ENCODE data around the gene SPTY2D1. TPM values are rescaled to one million over a fixed set of nuclear protein-coding genes. Genes with fewer than 3 reads are reported as not detected.
A peak's percentile ranks its signal among the peaks of the same experiment; 100 is the strongest.

SPTY2D1 gene
- total RNA-seq, 2 experiments from 2014 or later = 18.7 to 23.4 TPM

- POLR2A ChIA-PET = interaction anchor here (1.0 to 2.6 kb wide), 4 partner anchors 9 to 204 kb away, joined by 3 to 22 read pairs (median 10); partner anchors contain the start of genes LDHA and SPTY2D1
Observed at GRCh38 chr11:18588297-18589252, 45.6 kb downstream of the SPTY2D1 start, which contains the start of gene UEVLD. Gene UEVLD (minus strand): TSS chr11:18588734. CDS start chr11:18588654, 80 bp downstream.

GRCh38 chr11:18581825-18582224 is 52.3 kb downstream of the SPTY2D1 start:
- Mint-ChIP-seq H3K9me3 (no peaks in the 10 kb centered on the region), H3K4me3 (no peak overlapping the region), H3K27ac (no peak overlapping the region), H3K36me3 (peaks cover 14% of the 10 kb centered on the region), H3K4me1 (ENCODE audit: low read depth) (peaks cover 19% of the 10 kb centered on the region), H3K27me3 (no peaks in the 10 kb centered on the region)
- POLR2A ChIA-PET = no interaction called here
- CTCF ChIA-PET = interaction anchor here (1.2 kb wide), 1 partner anchor 41 kb away, joined by 4 read pairs; no protein-coding TSS in a partner anchor
- no peak for DNase-seq
- intact Hi-C loops (cut with micrococcal nuclease) = no loop called here

More at GRCh38 chr11:18588297-18589252, 45.6 kb downstream of the SPTY2D1 start, which contains the start of gene UEVLD:
- Mint-ChIP-seq H3K4me1 (ENCODE audit: low read depth) (peaks cover 10% of the 10 kb centered on the region), H3K4me3 (no peak within 1 kb of the TSS), H3K27ac (no peak within 1 kb of the TSS), H3K9me3 (no peaks in the 10 kb centered on the region), H3K27me3 (no peaks in the 10 kb centered on the region), H3K36me3 (peaks cover 3% of the 10 kb centered on the region)
- DNase-seq = peak; percentile 81
- intact Hi-C loops (cut with micrococcal nuclease) = loop anchor here (1.0 to 5.0 kb wide), 6 partner anchors 9 to 266 kb away; partner anchors contain the start of genes GTF2H1, HPS5 and SPTY2D1
- CTCF ChIA-PET = interaction anchor here (0.6 to 1.3 kb wide), 9 partner anchors 9 to 344 kb away, joined by 3 to 5 read pairs (median 3); partner anchors contain the start of gene SPTY2D1

GRCh38 chr11:18580113-18580766 is 53.9 kb downstream of the SPTY2D1 start:
- no peak overlapping the region for H3K4me3 Mint-ChIP-seq
- H3K27ac Mint-ChIP-seq = no peak overlapping the region
- DNase-seq = no peak
- ChIA-PET POLR2A (interaction anchor here (1.3 to 1.8 kb wide), 2 partner anchors 8 to 142 kb away, joined by 3 to 12 read pairs; partner anchors contain the start of gene UEVLD), CTCF (interaction anchor here (1.0 to 2.3 kb wide), 7 partner anchors 8 to 465 kb away, joined by 3 to 9 read pairs (median 5); partner anchors contain the start of gene UEVLD)
- H3K27me3 Mint-ChIP-seq = no peaks in the 10 kb centered on the region
- peaks cover 20% of the 10 kb centered on the region for H3K36me3 Mint-ChIP-seq
- intact Hi-C loops (cut with micrococcal nuclease) = no loop called here
- no peaks in the 10 kb centered on the region for H3K9me3 Mint-ChIP-seq
- peaks cover 21% of the 10 kb centered on the region for H3K4me1 Mint-ChIP-seq (ENCODE audit: low read depth)

GRCh38 chr11:18578975-18579598 is 55.1 kb downstream of the SPTY2D1 start:
- H3K4me3 Mint-ChIP-seq = peak overlapping the region; percentile 57
- H3K4me1 Mint-ChIP-seq (ENCODE audit: low read depth) = peaks cover 21% of the 10 kb centered on the region
- H3K27ac Mint-ChIP-seq = peak overlapping the region; percentile 70
- H3K36me3 Mint-ChIP-seq = peaks cover 20% of the 10 kb centered on the region
- CTCF ChIA-PET = interaction anchor here (0.8 to 2.3 kb wide), 9 partner anchors 9 to 464 kb away, joined by 3 to 9 read pairs (median 3); partner anchors contain the start of gene UEVLD
- intact Hi-C loops (cut with micrococcal nuclease) = loop anchor here (1.0 to 2.0 kb wide), 3 partner anchors 9 to 72 kb away; partner anchors contain the start of genes SPTY2D1 and UEVLD
- POLR2A ChIA-PET = interaction anchor here (1.2 to 1.8 kb wide), 3 partner anchors 9 to 143 kb away, joined by 3 to 12 read pairs (median 8); partner anchors contain the start of genes SPTY2D1 and UEVLD
- no peaks in the 10 kb centered on the region for H3K9me3 Mint-ChIP-seq
- DNase-seq = peak; percentile 39
- H3K27me3 Mint-ChIP-seq = no peaks in the 10 kb centered on the region

GRCh38 chr11:18575361-18575760 is 58.8 kb downstream of the SPTY2D1 start:
- intact Hi-C loops (cut with micrococcal nuclease) = no loop called here
- H3K27me3 Mint-ChIP-seq = no peaks in the 10 kb centered on the region
- POLR2A ChIA-PET = no interaction called here
- H3K4me1 Mint-ChIP-seq (ENCODE audit: low read depth) = peaks cover 21% of the 10 kb centered on the region
- no peak overlapping the region for H3K4me3 Mint-ChIP-seq
- H3K27ac Mint-ChIP-seq = no peak overlapping the region
- no peak for DNase-seq
- CTCF ChIA-PET = interaction anchor here (1.4 kb wide), 1 partner anchor 146 kb away, joined by 3 read pairs; no protein-coding TSS in a partner anchor
- H3K9me3 Mint-ChIP-seq = no peaks in the 10 kb centered on the region
- peaks cover 27% of the 10 kb centered on the region for H3K36me3 Mint-ChIP-seq

GRCh38 chr11:18567081-18567480 is 67.1 kb downstream of the SPTY2D1 start:
- ChIA-PET CTCF (no interaction called here), POLR2A (no interaction called here)
- intact Hi-C loops (cut with micrococcal nuclease) = no loop called here
- Mint-ChIP-seq H3K4me3 (no peak overlapping the region), H3K27me3 (no peaks in the 10 kb centered on the region), H3K36me3 (peaks cover 17% of the 10 kb centered on the region), H3K27ac (no peak overlapping the region), H3K9me3 (no peaks in the 10 kb centered on the region), H3K4me1 (ENCODE audit: low read depth) (no peaks in the 10 kb centered on the region)
- no peak for DNase-seq

- peaks cover 15% of the 10 kb centered on the region for H3K36me3 Mint-ChIP-seq
- H3K9me3 Mint-ChIP-seq = no peaks in the 10 kb centered on the region
- POLR2A ChIA-PET = no interaction called here
- no peaks in the 10 kb centered on the region for H3K27me3 Mint-ChIP-seq
- DNase-seq = no peak
- no peak overlapping the region for H3K27ac Mint-ChIP-seq
- CTCF ChIA-PET = no interaction called here
- intact Hi-C loops (cut with micrococcal nuclease) = no loop called here
- H3K4me3 Mint-ChIP-seq = no peak overlapping the region
- H3K4me1 Mint-ChIP-seq (ENCODE audit: low read depth) = no peaks in the 10 kb centered on the region
Observed at GRCh38 chr11:18566406-18566805, 67.7 kb downstream of the SPTY2D1 start.

GRCh38 chr11:18564149-18564548 is 70.0 kb downstream of the SPTY2D1 start:
- ChIA-PET POLR2A (no interaction called here), CTCF (interaction anchor here (0.6 to 1.4 kb wide), 2 partner anchors 130 to 376 kb away, joined by 3 to 4 read pairs; no protein-coding TSS in a partner anchor)
- H3K4me1 Mint-ChIP-seq (ENCODE audit: low read depth) = no peaks in the 10 kb centered on the region
- H3K27ac Mint-ChIP-seq = no peak overlapping the region
- no peaks in the 10 kb centered on the region for H3K9me3 Mint-ChIP-seq
- H3K27me3 Mint-ChIP-seq = no peaks in the 10 kb centered on the region
- DNase-seq = no peak
- no peak overlapping the region for H3K4me3 Mint-ChIP-seq
- intact Hi-C loops (cut with micrococcal nuclease) = no loop called here
- peaks cover 14% of the 10 kb centered on the region for H3K36me3 Mint-ChIP-seq

- H3K9me3 Mint-ChIP-seq = no peaks in the 10 kb centered on the region
- POLR2A ChIA-PET = no interaction called here
- H3K4me3 Mint-ChIP-seq = no peak overlapping the region
- CTCF ChIA-PET = interaction anchor here (1.4 kb wide), 1 partner anchor 375 kb away, joined by 3 read pairs; no protein-coding TSS in a partner anchor
- peaks cover 12% of the 10 kb centered on the region for H3K36me3 Mint-ChIP-seq
- no peak for DNase-seq
- intact Hi-C loops (cut with micrococcal nuclease) = no loop called here
- H3K4me1 Mint-ChIP-seq (ENCODE audit: low read depth) = no peaks in the 10 kb centered on the region
- no peak overlapping the region for H3K27ac Mint-ChIP-seq
- H3K27me3 Mint-ChIP-seq = no peaks in the 10 kb centered on the region
Observed at GRCh38 chr11:18563090-18563730, 70.9 kb downstream of the SPTY2D1 start.
